Measurements from ENCODE around the gene FKBP5. TPM values are rescaled to one million over a fixed set of nuclear protein-coding genes. Genes with fewer than 3 reads are reported as not detected.

Gene FKBP5
- total RNA-seq, 1 experiment from 2014 or later = 20.1 TPM

GRCh38 chr6:35707714-35708407 is 19.1 kb upstream of the FKBP5 start:
- no peak overlapping the region for H3K4me3 ChIP-seq (ENCODE audit: low read depth, low read length)
- no peak for DNase-seq
- H3K4me1 ChIP-seq = 0 out of 2 replicates have a peak, but pooled peaks cover 4% of the 10 kb centered on the region
- Mint-ChIP-seq H3K9me3 (ENCODE audit: unreplicated experiment) (no peaks in the 10 kb centered on the region), H3K4me1 (ENCODE audit: low read depth, unreplicated experiment) (no peaks in the 10 kb centered on the region), H3K36me3 (ENCODE audit: insufficient read depth, unreplicated experiment) (no peaks in the 10 kb centered on the region), H3K27ac (ENCODE audit: unreplicated experiment) (no peak overlapping the region), H3K4me3 (ENCODE audit: unreplicated experiment) (no peak overlapping the region), H3K27me3 (ENCODE audit: insufficient read depth, unreplicated experiment) (no peaks in the 10 kb centered on the region)
- intact Hi-C loops (cut with micrococcal nuclease; ENCODE audit: unreplicated experiment) = no loop called here
- TF ChIP-seq CTCF (IDR thresholded peaks at IDR 0.05; ENCODE audit: insufficient read depth in 1 of 2, low read depth in 1 of 2, low read length in 1 of 2, severe bottlenecking in 1 of 2, unreplicated experiment in 1 of 2) = no peak
- no peaks in the 10 kb centered on the region for H3K36me3 ChIP-seq (ENCODE audit: control insufficient read depth, insufficient read depth, low read length)
- no peaks in the 10 kb centered on the region for H3K27me3 ChIP-seq (replicated peaks; ENCODE audit: control insufficient read depth, insufficient read depth, low read length)
- ChIA-PET POLR2A (no interaction called here), CTCF (interaction anchor here (0.7 kb wide), 1 partner anchor 27 kb away, joined by 4 read pairs; no protein-coding TSS in a partner anchor)
- no TSS peak for BruUV-seq (replicated peaks)
- H3K9me3 ChIP-seq = no peaks in the 10 kb centered on the region

DNA sequence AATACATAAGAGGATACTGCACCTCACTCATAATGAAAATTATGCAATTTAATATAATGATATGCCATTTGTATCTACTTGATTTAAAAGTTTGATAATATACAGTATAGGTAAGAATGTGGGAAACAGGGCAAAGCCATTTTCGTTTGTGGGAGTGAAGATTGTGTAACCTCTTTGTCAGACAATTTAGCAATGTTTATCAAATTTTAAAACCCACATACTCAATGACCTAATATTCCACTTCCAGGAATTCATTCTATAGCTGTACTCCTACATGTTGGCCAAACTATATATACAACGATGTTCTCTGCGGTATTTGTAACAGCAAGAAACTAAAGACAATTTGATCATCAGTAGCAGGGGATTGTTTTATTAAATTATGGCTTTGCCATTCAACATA is 17.8 kb upstream of the FKBP5 start:
- BruUV-seq (replicated peaks) = no TSS peak
- DNase-seq = no peak
- Mint-ChIP-seq H3K27me3 (ENCODE audit: insufficient read depth, unreplicated experiment) (no peaks in the 10 kb centered on the region), H3K9me3 (ENCODE audit: unreplicated experiment) (no peaks in the 10 kb centered on the region), H3K36me3 (ENCODE audit: insufficient read depth, unreplicated experiment) (no peaks in the 10 kb centered on the region), H3K4me3 (ENCODE audit: unreplicated experiment) (no peak overlapping the region), H3K4me1 (ENCODE audit: low read depth, unreplicated experiment) (no peaks in the 10 kb centered on the region), H3K27ac (ENCODE audit: unreplicated experiment) (no peak overlapping the region)
- no peak overlapping the region for H3K4me3 ChIP-seq (ENCODE audit: low read depth, low read length)
- H3K9me3 ChIP-seq = no peaks in the 10 kb centered on the region
- ChIA-PET CTCF (no interaction called here), POLR2A (no interaction called here)
- no peaks in the 10 kb centered on the region for H3K27me3 ChIP-seq (replicated peaks; ENCODE audit: control insufficient read depth, insufficient read depth, low read length)
- no peaks in the 10 kb centered on the region for H3K36me3 ChIP-seq (ENCODE audit: control insufficient read depth, insufficient read depth, low read length)
- TF ChIP-seq CTCF (IDR thresholded peaks at IDR 0.05; ENCODE audit: insufficient read depth in 1 of 2, low read depth in 1 of 2, low read length in 1 of 2, severe bottlenecking in 1 of 2, unreplicated experiment in 1 of 2) = no peak
- intact Hi-C loops (cut with micrococcal nuclease; ENCODE audit: unreplicated experiment) = no loop called here
- 0 out of 2 replicates have a peak, but pooled peaks cover 4% of the 10 kb centered on the region for H3K4me1 ChIP-seq

DNA sequence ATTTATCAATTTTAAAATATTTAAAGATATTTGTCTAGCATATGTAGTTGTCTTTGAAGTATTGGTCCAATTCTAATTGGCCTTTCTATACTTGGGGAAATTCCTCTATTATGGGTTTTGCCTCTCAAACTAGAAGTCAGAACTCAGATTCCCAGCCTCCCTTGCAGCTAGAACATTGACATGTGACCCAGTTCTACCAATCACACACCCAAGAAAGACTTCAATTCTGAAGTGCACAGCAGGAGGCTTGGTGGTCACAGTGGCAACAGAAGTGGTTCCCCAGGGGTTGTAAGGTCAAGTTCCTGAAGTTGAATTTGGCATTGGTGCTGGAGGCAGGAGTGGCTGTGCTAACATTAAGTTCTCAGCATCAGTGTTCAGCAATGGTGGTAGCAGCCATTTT is 14.8 kb upstream of the FKBP5 start:
- H3K4me1 Mint-ChIP-seq (ENCODE audit: low read depth, unreplicated experiment) = no peaks in the 10 kb centered on the region
- no peak for TF ChIP-seq CTCF (IDR thresholded peaks at IDR 0.05; ENCODE audit: insufficient read depth in 1 of 2, low read depth in 1 of 2, low read length in 1 of 2, severe bottlenecking in 1 of 2, unreplicated experiment in 1 of 2)
- H3K4me1 ChIP-seq = 0 out of 2 replicates have a peak, but pooled peaks cover 4% of the 10 kb centered on the region
- ChIA-PET POLR2A (no interaction called here), CTCF (no interaction called here)
- H3K27me3 Mint-ChIP-seq (ENCODE audit: insufficient read depth, unreplicated experiment) = no peaks in the 10 kb centered on the region
- no peaks in the 10 kb centered on the region for H3K9me3 ChIP-seq
- H3K4me3 ChIP-seq (ENCODE audit: low read depth, low read length) = no peak overlapping the region
- intact Hi-C loops (cut with micrococcal nuclease; ENCODE audit: unreplicated experiment) = no loop called here
- no peak overlapping the region for H3K4me3 Mint-ChIP-seq (ENCODE audit: unreplicated experiment)
- H3K36me3 Mint-ChIP-seq (ENCODE audit: insufficient read depth, unreplicated experiment) = no peaks in the 10 kb centered on the region
- no TSS peak for BruUV-seq (replicated peaks)
- H3K27ac Mint-ChIP-seq (ENCODE audit: unreplicated experiment) = no peak overlapping the region
- no peaks in the 10 kb centered on the region for H3K36me3 ChIP-seq (ENCODE audit: control insufficient read depth, insufficient read depth, low read length)
- no peak for DNase-seq
- no peaks in the 10 kb centered on the region for H3K27me3 ChIP-seq (replicated peaks; ENCODE audit: control insufficient read depth, insufficient read depth, low read length)
- no peaks in the 10 kb centered on the region for H3K9me3 Mint-ChIP-seq (ENCODE audit: unreplicated experiment)
